Fibroblast of peridontal ligament (primary cell): ENCODE results near the gene ELF1.
A peak's percentile ranks its signal among the peaks of the same experiment; 100 is the strongest.

Experiments
- DNase-seq: peaks from one replicate; pipeline ENCODE4 v3.0.0-alpha.2; 2010; ENCODE audit errors: extremely low read depth

Gene ELF1

GRCh38 chr13:41019011-41019487 is at the start of gene ELF1:
Gene ELF1, minus strand, starts transcription at chr13:41019316. Its CDS starts 37,262 bp downstream, at chr13:40982054.
- peak; percentile 79 for DNase-seq

GRCh38 chr13:41065078-41065477 is 46.0 kb upstream of the ELF1 start:
- peak; percentile 93 for DNase-seq

GRCh38 chr13:41064493-41064892 is 45.4 kb upstream of the ELF1 start:
- DNase-seq: peak; percentile 62

- DNase-seq: peak; percentile 71
These were observed 43.1 kb upstream of the ELF1 start for GRCh38 chr13:41061914-41062837.

GRCh38 chr13:41061075-41061913 is 42.2 kb upstream of the ELF1 start, which contains the start of gene WBP4:
Gene WBP4, plus strand, starts transcription at chr13:41061509. Its CDS starts 165 bp downstream, at chr13:41061674.
- peak; percentile 95 for DNase-seq

- no peak for DNase-seq
These were observed 41.6 kb upstream of the ELF1 start for GRCh38 chr13:41060724-41061074.

GRCh38 chr13:41060082-41060723 is 41.1 kb upstream of the ELF1 start:
- DNase-seq: peak; percentile 86

GRCh38 chr13:41059456-41060081 is 40.5 kb upstream of the ELF1 start:
- peak; percentile 45 for DNase-seq

- no peak for DNase-seq
These were observed 39.4 kb upstream of the ELF1 start for GRCh38 chr13:41058295-41059070.

GRCh38 chr13:41056826-41057711 is 38.0 kb upstream of the ELF1 start:
- no peak for DNase-seq

GRCh38 chr13:41056194-41056593 is 37.1 kb upstream of the ELF1 start:
- no peak for DNase-seq

- DNase-seq: no peak
These were observed 36.0 kb upstream of the ELF1 start for GRCh38 chr13:41054919-41055619.

- peak; percentile 76 for DNase-seq
These were observed 35.2 kb upstream of the ELF1 start for GRCh38 chr13:41054212-41054877.

GRCh38 chr13:41053384-41053826 is 34.3 kb upstream of the ELF1 start:
- peak; percentile 69 for DNase-seq

- DNase-seq: no peak
These were observed 33.3 kb upstream of the ELF1 start for GRCh38 chr13:41052441-41052840.

- no peak for DNase-seq
These were observed 30.6 kb upstream of the ELF1 start for GRCh38 chr13:41049480-41050440.

GRCh38 chr13:41048640-41049039 is 29.5 kb upstream of the ELF1 start:
- no peak for DNase-seq
